Lung (tissue), 12 donors: Measurements from ENCODE around the gene ZNF236. TPM values are rescaled to one million over a fixed set of nuclear protein-coding genes. Genes with fewer than 3 reads are reported as not detected.

ENCODE experiments used
- ATAC-seq: fragments of 200-7000 bp; cut with Tn5 transposase; one replicate; pipeline ENCODE4 v1.9.1; 2020; ENCODE audit warnings: moderate number of reproducible peaks; ENCODE audit not compliant: insufficient read depth, low FRiP score
- DNase-seq, 3 donors: peaks; one replicate each; pipeline ENCODE4 v3.0.0-alpha.2; 2013 to 2017
- H3K27ac ChIP-seq, 2 donors: one replicate each; pipeline ENCODE4 v1.5.1; 2013; ENCODE audit warnings: mild to moderate bottlenecking in 2 of 2, moderate library complexity in 2 of 2, control low read depth in 1 of 2, inconsistent platforms in 1 of 2, low read depth in 1 of 2, low read length in 1 of 2
- H3K27me3 ChIP-seq, 3 donors: one replicate each; pipeline ENCODE4 v1.5.1; 2013; ENCODE audit warnings: low read length in 2 of 3; ENCODE audit not compliant: control insufficient read depth in 3 of 3, insufficient read depth in 3 of 3
- H3K36me3 ChIP-seq, 4 donors: one replicate each; pipeline ENCODE4 v1.5.1; 2013; ENCODE audit warnings: low read length in 4 of 4, mild to moderate bottlenecking in 1 of 4, moderate library complexity in 1 of 4; ENCODE audit not compliant: control insufficient read depth in 4 of 4, insufficient read depth in 4 of 4
- H3K4me1 ChIP-seq, 5 donors: one replicate each; pipeline ENCODE4 v1.5.1; 2013; ENCODE audit warnings: low read length in 5 of 5, mild to moderate bottlenecking in 2 of 5, moderate library complexity in 1 of 5; ENCODE audit not compliant: control insufficient read depth in 5 of 5, insufficient read depth in 5 of 5
- H3K4me3 ChIP-seq: one replicate; pipeline ENCODE4 v1.5.1; 2013; ENCODE audit warnings: mild to moderate bottlenecking, control low read depth, moderate library complexity
- H3K9ac ChIP-seq, 2 donors: one replicate each; pipeline ENCODE4 v1.5.1; 2013; ENCODE audit warnings: low read length in 2 of 2, control low read depth in 1 of 2; ENCODE audit not compliant: insufficient read depth in 1 of 2
- H3K9me3 ChIP-seq, 4 donors: one replicate each; pipeline ENCODE4 v1.5.1; 2013; ENCODE audit warnings: low read length in 3 of 4, mild to moderate bottlenecking in 1 of 4, moderate library complexity in 1 of 4; ENCODE audit not compliant: control insufficient read depth in 4 of 4, insufficient read depth in 3 of 4
- CTCF ChIP-seq: IDR thresholded peaks from 2 replicates; pipeline ENCODE4 v1.5.1; 2012; ENCODE audit warnings: mild to moderate bottlenecking; ENCODE audit errors: control extremely low read depth, extremely low read depth
- WGBS, 2 donors: extraction: QIAGEN DNeasy Blood & Tissue Kit; methylation state at CpG; one replicate each; pipeline ENCODE4 v1.1.7; 2013; 5-methylcytosine and 5-hydroxymethylcytosine counted together
- polyA plus RNA-seq, 2 donors: library from polyadenylated mRNA; stranded (reverse); fragments of 200-250 nt; gene quantifications; one replicate each; pipeline ENCODE4 v1.2.1, GENCODE V29; 2013
- total RNA-seq, 2 donors: library from RNA; depleted of rRNA in 1 of 2; stranded (reverse); fragments of >200 nt in 1 of 2; gene quantifications; one replicate each; pipeline ENCODE4 v1.2.1, GENCODE V29; 2014 to 2021
- donor health status: control.
- donor health status: control.
- donor health status: Bipolar disorder and iron deficiency.
- donor health status: healthy.
- donor health status: DM: yes; HTN: yes; CAD: no.

ZNF236 gene
- total and polyA plus RNA-seq, 4 donors = 2.4 to 23.1 (median 8.8) TPM

DNA sequence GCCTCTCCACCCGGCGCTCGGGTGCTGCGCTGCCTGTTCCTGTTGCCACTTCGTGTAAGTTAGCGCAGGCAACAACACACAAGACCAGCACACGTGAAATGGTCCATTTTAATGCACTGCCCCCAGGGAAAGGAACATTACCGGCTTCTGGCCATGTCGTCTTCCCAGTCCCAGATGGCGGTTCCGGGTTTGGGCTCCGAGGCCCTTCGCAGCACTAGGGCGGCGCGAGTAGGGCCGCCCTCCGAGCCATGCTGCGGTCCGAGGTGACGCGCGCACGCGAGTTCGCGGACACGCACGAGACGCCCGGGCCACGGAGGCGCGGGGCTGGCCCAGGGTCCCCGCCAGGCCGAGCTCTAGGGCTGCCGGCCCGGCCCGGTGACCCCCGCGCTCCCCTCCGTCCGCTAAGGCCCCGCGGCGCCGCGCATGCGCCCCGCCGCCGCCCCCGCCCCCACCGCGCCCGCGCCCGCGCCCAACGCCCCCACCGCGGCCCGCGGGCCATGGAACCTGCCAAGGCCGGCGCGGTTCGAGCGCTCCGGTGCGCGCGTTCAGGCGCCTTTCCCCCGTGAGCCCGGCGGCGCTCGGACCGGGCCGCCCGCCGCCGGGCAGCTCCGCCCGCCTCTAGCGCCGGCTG lies 367 bp upstream of the ZNF236 start:
- H3K4me1 ChIP-seq = peaks cover 4 to 21% (median 10%) of the 10 kb centered on the region in 5 donors
- H3K4me3 ChIP-seq = peak overlapping the region; percentile 96
- peak overlapping the region; percentile 72 to 88 for H3K9ac ChIP-seq
- 0 to 1% methylated on average over 34 to 88 of the region's 88 CpGs for WGBS, 2 donors
- H3K9me3 ChIP-seq = no peaks in the 10 kb centered on the region
- no peak for TF ChIP-seq CTCF
- peak; percentile 63 to 65 (median 64) for DNase-seq
- H3K36me3 ChIP-seq = peaks cover 0 to 3% (median 0%) of the 10 kb centered on the region in 4 donors
- ATAC-seq = peak; percentile 65
- no peaks in the 10 kb centered on the region for H3K27me3 ChIP-seq
- H3K27ac ChIP-seq = peak overlapping the region; percentile 99

DNA sequence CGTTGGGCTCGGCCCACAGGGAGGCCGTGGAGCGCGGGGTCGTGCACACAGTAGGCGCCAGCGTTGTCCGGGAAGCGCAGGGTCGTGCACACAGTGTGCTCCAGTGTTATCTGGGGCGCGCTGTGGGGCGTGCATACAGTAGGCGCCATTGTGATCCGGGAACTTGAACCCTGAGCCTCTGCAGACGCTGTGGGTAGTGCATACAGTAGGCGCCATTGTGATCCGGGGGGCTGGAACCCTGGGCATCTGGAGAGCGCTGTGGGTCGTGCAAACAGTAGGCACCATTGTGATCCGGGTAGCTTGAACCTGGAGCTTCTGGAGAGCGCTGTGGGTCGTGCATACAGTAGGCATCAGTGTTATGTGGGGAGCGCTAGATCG lies 793 bp downstream of the ZNF236 start:
- Histone ChIP-seq H3K36me3 (peaks cover 0 to 3% (median 0%) of the 10 kb centered on the region in 4 donors), H3K9ac (peak overlapping the region; percentile 25 to 46), H3K4me3 (peak overlapping the region; percentile 81), H3K9me3 (no peaks in the 10 kb centered on the region), H3K4me1 (peaks cover 4 to 30% (median 10%) of the 10 kb centered on the region in 5 donors), H3K27ac (peak overlapping the region; percentile 96 to 99), H3K27me3 (no peaks in the 10 kb centered on the region)
- no peak for TF ChIP-seq CTCF
- ATAC-seq (no peak), DNase-seq (no peak)
- 5 to 7% methylated on average over 20 to 26 of the region's 26 CpGs for WGBS, 2 donors

DNA sequence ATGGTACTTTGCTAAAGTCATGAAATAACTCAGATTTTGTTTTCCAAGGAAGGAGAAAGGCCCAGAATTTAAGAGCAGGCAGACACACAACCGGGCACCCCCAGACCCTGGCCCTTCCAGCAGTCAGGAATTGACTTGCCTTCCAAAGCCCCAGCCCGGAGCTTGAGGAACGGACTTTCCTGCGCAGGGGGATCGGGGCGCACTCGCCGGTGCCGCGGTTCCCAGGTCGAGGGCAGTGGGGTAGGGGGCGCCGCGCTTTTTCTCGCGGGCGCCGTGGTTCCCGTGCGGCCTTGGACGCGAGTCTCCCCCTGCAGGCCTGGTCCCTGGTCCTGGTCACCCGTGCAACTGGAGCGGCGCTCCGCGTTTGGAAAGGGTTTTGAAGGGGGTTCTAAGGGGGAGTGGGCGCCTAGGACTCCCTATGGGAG lies 1.2 kb downstream of the ZNF236 start:
- Histone ChIP-seq H3K27me3 (no peaks in the 10 kb centered on the region), H3K9ac (peak overlapping the region; percentile 25 to 46), H3K27ac (peak overlapping the region; percentile 41 to 96), H3K4me1 (peaks cover 4 to 34% (median 9%) of the 10 kb centered on the region in 5 donors), H3K9me3 (no peaks in the 10 kb centered on the region), H3K36me3 (peaks cover 0 to 3% (median 0%) of the 10 kb centered on the region in 4 donors), H3K4me3 (peak overlapping the region; percentile 81)
- no peak for ATAC-seq
- 28 to 34% methylated on average over 28 of the region's 28 CpGs for WGBS, 2 donors
- DNase-seq = peak; percentile 57 to 72 (median 66)
- no peak for TF ChIP-seq CTCF
